Trophoblast cell (in vitro differentiated cells and primary cell): ENCODE data around the gene DNAJA2.

Experiments
- DNase-seq, 2 donors: peaks; one replicate each; pipeline ENCODE4 v3.0.0-alpha.2; 2016
- H2AFZ ChIP-seq: 2 replicates; pipeline ENCODE4 v1.6.1; 2013; ENCODE audit warnings: low read length, moderate library complexity, mild to moderate bottlenecking; ENCODE audit not compliant: insufficient read depth, poor library complexity
- H2AK5ac ChIP-seq: 2 replicates; pipeline ENCODE4 v1.6.1; 2013; ENCODE audit warnings: mild to moderate bottlenecking, low read length
- H2BK120ac ChIP-seq: 2 replicates; pipeline ENCODE4 v1.6.1; 2013; ENCODE audit warnings: low read length, mild to moderate bottlenecking, moderate library complexity; ENCODE audit not compliant: insufficient read depth, poor library complexity
- H2BK12ac ChIP-seq: 2 replicates; pipeline ENCODE4 v1.6.1; 2013; ENCODE audit warnings: mild to moderate bottlenecking, low read length, moderate library complexity
- H2BK5ac ChIP-seq: 2 replicates; pipeline ENCODE4 v1.6.1; 2013; ENCODE audit warnings: low read length, low read depth, moderate library complexity, mild to moderate bottlenecking; ENCODE audit not compliant: poor library complexity
- H3K14ac ChIP-seq: 2 replicates; pipeline ENCODE4 v1.6.1; 2013; ENCODE audit warnings: mild to moderate bottlenecking, low read length
- H3K18ac ChIP-seq: 2 replicates; pipeline ENCODE4 v1.6.1; 2013; ENCODE audit warnings: mild to moderate bottlenecking, low read length
- H3K23ac ChIP-seq: 2 replicates; pipeline ENCODE4 v1.6.1; 2013; ENCODE audit warnings: low read length
- H3K27ac ChIP-seq: 2 replicates; pipeline ENCODE4 v1.5.1; 2013; ENCODE audit warnings: low read depth, mild to moderate bottlenecking, inconsistent platforms, low read length, moderate library complexity
- H3K27me3 ChIP-seq: 2 replicates; pipeline ENCODE4 v1.6.1; 2013; ENCODE audit warnings: inconsistent platforms, mild to moderate bottlenecking, low read length, moderate library complexity; ENCODE audit not compliant: insufficient read depth
- H3K36me3 ChIP-seq, 2 experiments: 1 replicate in 1 of 2; 2 replicates in 1 of 2; pipeline ENCODE4 v1.6.1; 2013; ENCODE audit warnings: low read length in 2 of 2, mild to moderate bottlenecking in 2 of 2, moderate library complexity in 1 of 2; ENCODE audit not compliant: insufficient read depth in 2 of 2, control insufficient read depth in 1 of 2
- H3K4ac ChIP-seq: 2 replicates; pipeline ENCODE4 v1.6.1; 2013; ENCODE audit warnings: low read depth, mild to moderate bottlenecking, low read length, moderate library complexity
- H3K4me1 ChIP-seq, 2 experiments: 1 replicate in 1 of 2; 2 replicates in 1 of 2; pipeline ENCODE4 v1.6.1; 2013; ENCODE audit warnings: low read length in 2 of 2, mild to moderate bottlenecking in 2 of 2, moderate library complexity in 1 of 2; ENCODE audit not compliant: insufficient read depth in 2 of 2, control insufficient read depth in 1 of 2
- H3K4me2 ChIP-seq: 2 replicates; pipeline ENCODE4 v1.6.1; 2013; ENCODE audit warnings: inconsistent platforms, mild to moderate bottlenecking, low read length, moderate library complexity
- H3K4me3 ChIP-seq: 2 replicates; pipeline ENCODE4 v1.5.1; 2013; ENCODE audit warnings: mild to moderate bottlenecking, low read depth, low read length, inconsistent platforms
- H3K79me1 ChIP-seq: one replicate; pipeline ENCODE4 v1.6.1; 2013; ENCODE audit warnings: low read length
- H3K79me2 ChIP-seq: 2 replicates; pipeline ENCODE4 v1.6.1; 2013; ENCODE audit warnings: low read length, mild to moderate bottlenecking; ENCODE audit not compliant: control insufficient read depth, insufficient read depth, poor library complexity
- H3K9ac ChIP-seq: 2 replicates; pipeline ENCODE4 v1.6.1; 2013; ENCODE audit warnings: mild to moderate bottlenecking, low read length
- H3K9me3 ChIP-seq: 2 replicates; pipeline ENCODE4 v1.6.1; 2013; ENCODE audit warnings: low read depth, mild to moderate bottlenecking, control low read depth, inconsistent platforms, low read length; ENCODE audit not compliant: insufficient read depth
- H4K12ac ChIP-seq: 2 replicates; pipeline ENCODE4 v1.6.1; 2013; ENCODE audit warnings: low read depth, mild to moderate bottlenecking, low read length, moderate library complexity
- H4K8ac ChIP-seq: 2 replicates; pipeline ENCODE4 v1.6.1; 2013; ENCODE audit warnings: low read depth, mild to moderate bottlenecking, low read length, moderate library complexity
- H4K91ac ChIP-seq: one replicate; pipeline ENCODE4 v1.6.1; 2013; ENCODE audit warnings: low read depth, mild to moderate bottlenecking, low read length, moderate library complexity
- WGBS: extraction: QIAGEN DNeasy Blood & Tissue Kit; methylation state at CpG from one replicate; pipeline ENCODE4 v1.1.7; 2013; ENCODE audit warnings: missing lambda C conversion rate; ENCODE audit not compliant: insufficient read length, insufficient coverage; ENCODE audit errors: extremely low coverage; 5-methylcytosine and 5-hydroxymethylcytosine counted together

The DNAJA2 gene

DNA sequence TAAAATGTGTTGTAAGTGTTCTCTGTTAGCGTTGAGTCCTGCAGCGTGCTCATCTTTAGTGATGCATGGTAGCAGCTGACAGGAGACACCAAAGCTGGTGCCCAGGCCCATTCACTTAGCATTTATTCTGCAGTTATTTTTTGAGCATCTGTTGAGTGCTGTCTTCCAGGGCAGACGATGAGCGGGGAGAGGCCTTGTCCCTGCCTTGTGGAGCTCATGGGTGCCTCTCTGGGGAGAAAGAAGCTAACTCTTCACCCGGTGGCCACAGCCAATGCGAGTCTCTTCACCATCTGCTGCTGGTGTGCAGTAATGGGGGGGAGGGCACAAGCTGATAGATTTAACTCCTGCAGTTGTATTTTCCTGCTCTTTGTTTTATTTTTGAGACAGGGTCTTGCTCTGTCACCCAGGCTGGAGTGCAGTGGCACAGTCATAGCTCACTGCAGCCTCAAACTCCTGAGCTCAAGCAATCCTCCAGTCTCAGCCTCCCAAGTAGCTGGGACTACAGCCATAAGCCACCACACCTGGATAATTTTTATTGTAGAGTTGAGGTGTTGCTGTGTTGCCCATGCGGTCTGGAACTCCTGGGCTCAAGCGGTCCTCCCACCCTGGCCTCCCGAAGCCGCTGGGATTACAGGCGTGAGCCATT lies 58.8 kb downstream of the DNAJA2 start:
- no peak overlapping the region for H2AK5ac ChIP-seq
- no peak overlapping the region for H4K12ac ChIP-seq
- no peak overlapping the region for H2AFZ ChIP-seq
- no peak overlapping the region for H4K8ac ChIP-seq
- no peak overlapping the region for H3K9ac ChIP-seq
- no CpG with 5 or more reads among the region's 11 CpGs for WGBS
- H3K4ac ChIP-seq, result no peak overlapping the region
- H3K14ac ChIP-seq, result no peak overlapping the region
- H3K4me1 ChIP-seq, result peaks cover 15 to 17% of the 10 kb centered on the region in 2 experiments
- H3K79me2 ChIP-seq, result peaks cover 4% of the 10 kb centered on the region
- peaks cover 40 to 62% of the 10 kb centered on the region in 2 experiments for H3K36me3 ChIP-seq
- no peak overlapping the region for H2BK12ac ChIP-seq
- peaks cover 9% of the 10 kb centered on the region for H3K9me3 ChIP-seq
- no peak overlapping the region for H3K4me2 ChIP-seq
- no peak for DNase-seq
- H2BK5ac ChIP-seq, result no peak overlapping the region
- H3K4me3 ChIP-seq, result no peak overlapping the region
- H4K91ac ChIP-seq, result no peak overlapping the region
- no peaks in the 10 kb centered on the region for H3K27me3 ChIP-seq
- no peak overlapping the region for H3K27ac ChIP-seq
- H3K18ac ChIP-seq, result no peak overlapping the region
- H2BK120ac ChIP-seq, result no peak overlapping the region
- H3K23ac ChIP-seq, result no peak overlapping the region
- H3K79me1 ChIP-seq, result peaks cover 14% of the 10 kb centered on the region

GRCh38 chr16:46911650-46912049 lies 61.8 kb downstream of the DNAJA2 start:
- no peak overlapping the region for H2BK120ac ChIP-seq
- H4K12ac ChIP-seq, result no peak overlapping the region
- peaks cover 6% of the 10 kb centered on the region for H3K79me1 ChIP-seq
- no peak overlapping the region for H3K18ac ChIP-seq
- no peak overlapping the region for H3K4me3 ChIP-seq
- H3K27me3 ChIP-seq, result no peaks in the 10 kb centered on the region
- no peak overlapping the region for H3K4me2 ChIP-seq
- no peak for DNase-seq
- H3K23ac ChIP-seq, result no peak overlapping the region
- WGBS, result no CpG with 5 or more reads among the region's 4 CpGs
- no peak overlapping the region for H2AFZ ChIP-seq
- H4K8ac ChIP-seq, result no peak overlapping the region
- H3K9ac ChIP-seq, result no peak overlapping the region
- no peak overlapping the region for H2BK12ac ChIP-seq
- no peaks in the 10 kb centered on the region for H3K79me2 ChIP-seq
- peaks cover 3 to 6% of the 10 kb centered on the region in 2 experiments for H3K4me1 ChIP-seq
- H3K14ac ChIP-seq, result no peak overlapping the region
- H3K27ac ChIP-seq, result no peak overlapping the region
- H4K91ac ChIP-seq, result no peak overlapping the region
- peaks cover 9% of the 10 kb centered on the region for H3K9me3 ChIP-seq
- no peak overlapping the region for H2AK5ac ChIP-seq
- peaks cover 56 to 64% of the 10 kb centered on the region in 2 experiments for H3K36me3 ChIP-seq
- H2BK5ac ChIP-seq, result no peak overlapping the region
- no peak overlapping the region for H3K4ac ChIP-seq

DNA sequence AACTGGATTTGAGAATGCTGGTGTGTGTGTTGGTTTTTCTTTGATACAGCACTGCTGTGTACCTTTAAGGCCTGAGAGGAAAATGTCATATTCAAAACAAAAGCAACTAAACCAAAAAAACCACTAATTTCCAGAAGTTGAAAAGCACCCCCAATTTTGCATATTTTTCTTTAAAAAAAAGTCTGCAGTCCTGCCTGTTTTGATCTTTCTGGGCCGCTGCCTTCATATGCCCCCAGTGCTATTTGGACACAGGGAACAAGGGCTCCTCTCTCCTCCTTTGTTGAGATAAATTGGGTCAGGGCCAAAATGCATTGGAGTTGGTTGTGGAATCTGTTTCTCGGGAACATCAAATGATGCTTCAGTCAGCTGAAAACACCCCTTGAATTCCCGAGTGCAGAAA lies 62.4 kb downstream of the DNAJA2 start:
- no peak overlapping the region for H3K23ac ChIP-seq
- no peak overlapping the region for H4K8ac ChIP-seq
- no peak overlapping the region for H3K4me2 ChIP-seq
- peaks cover 9% of the 10 kb centered on the region for H3K9me3 ChIP-seq
- no peak overlapping the region for H3K18ac ChIP-seq
- H3K27me3 ChIP-seq, result no peaks in the 10 kb centered on the region
- WGBS, result no CpG with 5 or more reads among the region's 3 CpGs
- H3K36me3 ChIP-seq, result peaks cover 58 to 64% of the 10 kb centered on the region in 2 experiments
- H3K4ac ChIP-seq, result no peak overlapping the region
- H2BK12ac ChIP-seq, result no peak overlapping the region
- H4K91ac ChIP-seq, result no peak overlapping the region
- H2BK5ac ChIP-seq, result no peak overlapping the region
- peaks cover 3 to 6% of the 10 kb centered on the region in 2 experiments for H3K4me1 ChIP-seq
- H3K4me3 ChIP-seq, result no peak overlapping the region
- no peak overlapping the region for H4K12ac ChIP-seq
- H3K9ac ChIP-seq, result no peak overlapping the region
- H2AFZ ChIP-seq, result no peak overlapping the region
- H3K79me2 ChIP-seq, result no peaks in the 10 kb centered on the region
- no peak overlapping the region for H3K27ac ChIP-seq
- no peak overlapping the region for H2BK120ac ChIP-seq
- DNase-seq, result no peak
- no peak overlapping the region for H3K14ac ChIP-seq
- H2AK5ac ChIP-seq, result no peak overlapping the region
- peaks cover 6% of the 10 kb centered on the region for H3K79me1 ChIP-seq

- Histone ChIP-seq H3K23ac (no peak overlapping the region), H2BK5ac (no peak overlapping the region), H4K12ac (no peak overlapping the region), H3K4me2 (no peak overlapping the region), H2BK12ac (no peak overlapping the region), H3K4ac (no peak overlapping the region), H3K4me1 (peaks cover 3 to 6% of the 10 kb centered on the region in 2 experiments), H2AFZ (no peak overlapping the region), H3K79me1 (peaks cover 6% of the 10 kb centered on the region), H3K18ac (no peak overlapping the region), H3K79me2 (no peaks in the 10 kb centered on the region), H2AK5ac (no peak overlapping the region), H3K9ac (no peak overlapping the region), H3K27me3 (no peaks in the 10 kb centered on the region), H4K8ac (no peak overlapping the region), H3K4me3 (no peak overlapping the region), H3K14ac (no peak overlapping the region), H3K9me3 (peaks cover 1% of the 10 kb centered on the region), H3K27ac (no peak overlapping the region), H4K91ac (no peak overlapping the region), H2BK120ac (no peak overlapping the region), H3K36me3 (peaks cover 45 to 48% of the 10 kb centered on the region in 2 experiments)
- WGBS, result no CpG with 5 or more reads among the region's 6 CpGs
- peak; percentile 54 to 84 for DNase-seq
Observed at GRCh38 chr16:46908540-46909372, 64.7 kb downstream of the DNAJA2 start.
